T follicular helper cell (primary cell): ENCODE measurements around the gene GOLGA7B.
A peak's percentile ranks its signal among the peaks of the same experiment; 100 is the strongest.

Experiments
- DNase-seq: peaks from one replicate; pipeline ENCODE4 v3.0.0-alpha.2; 2020; ENCODE audit warnings: low read depth

The GOLGA7B gene

GRCh38 chr10:97868134-97868685 is 18.6 kb downstream of the GOLGA7B start:
- DNase-seq, result no peak

GRCh38 chr10:97869091-97870042 is 19.7 kb downstream of the GOLGA7B start:
- peak; percentile 71 for DNase-seq

GRCh38 chr10:97870990-97871389 is 21.3 kb downstream of the GOLGA7B start:
- no peak for DNase-seq

- no peak for DNase-seq
Measured at GRCh38 chr10:97873569-97873968, 23.9 kb downstream of the GOLGA7B start.

GRCh38 chr10:97874332-97874731 is 24.7 kb downstream of the GOLGA7B start:
- DNase-seq, result no peak

GRCh38 chr10:97875391-97875790 is 25.7 kb downstream of the GOLGA7B start:
- no peak for DNase-seq

GRCh38 chr10:97876402-97876801 is 26.8 kb downstream of the GOLGA7B start:
- no peak for DNase-seq

- no peak for DNase-seq
Measured at GRCh38 chr10:97879241-97879640, 29.6 kb downstream of the GOLGA7B start.

GRCh38 chr10:97880109-97880508 is 30.5 kb downstream of the GOLGA7B start:
- DNase-seq, result no peak

GRCh38 chr10:97882142-97883091 is 32.8 kb downstream of the GOLGA7B start:
- no peak for DNase-seq

GRCh38 chr10:97883092-97883485 is 33.4 kb downstream of the GOLGA7B start:
- no peak for DNase-seq

GRCh38 chr10:97886286-97886685 is 36.6 kb downstream of the GOLGA7B start:
- DNase-seq, result no peak

- DNase-seq, result no peak
Measured at GRCh38 chr10:97887399-97887798, 37.8 kb downstream of the GOLGA7B start.

GRCh38 chr10:97888134-97888533 is 38.5 kb downstream of the GOLGA7B start:
- DNase-seq, result no peak

GRCh38 chr10:97888641-97889262 is 39.1 kb downstream of the GOLGA7B start:
- no peak for DNase-seq

- DNase-seq, result no peak
Measured at GRCh38 chr10:97889461-97890265, 40.0 kb downstream of the GOLGA7B start.

- no peak for DNase-seq
Measured at GRCh38 chr10:97891497-97892167, 42.0 kb downstream of the GOLGA7B start.

- DNase-seq, result no peak
Measured at GRCh38 chr10:97892506-97892905, 42.9 kb downstream of the GOLGA7B start.

GRCh38 chr10:97892939-97893338 is 43.3 kb downstream of the GOLGA7B start:
- no peak for DNase-seq

- no peak for DNase-seq
Measured at GRCh38 chr10:97894092-97894491, 44.4 kb downstream of the GOLGA7B start.
